Gastroesophageal sphincter (tissue), 3 donors: ENCODE results near the gene SYNDIG1.

ENCODE experiments used
- POLR2A ChIP-seq, 2 donors: fragments of 450-650 bp; IDR thresholded peaks; one replicate each; pipeline ENCODE4 v1.6.1; 2017; ENCODE audit warnings: antibody characterized with exemption in 2 of 2, mild to moderate bottlenecking in 2 of 2, moderate library complexity in 1 of 2
- TF ChIP-seq, protein P1 (sequence below), 4 experiments: fragments of 200-600 bp in 2 of 4; fragments of 450-650 bp in 2 of 4; sonication (generic) in 1 of 4; IDR thresholded peaks; one replicate each; pipeline ENCODE4 v1.5.1; 2017 to 2019; ENCODE audit warnings: antibody characterized with exemption in 4 of 4, mild to moderate bottlenecking in 2 of 4, moderate library complexity in 2 of 4

DNA sequence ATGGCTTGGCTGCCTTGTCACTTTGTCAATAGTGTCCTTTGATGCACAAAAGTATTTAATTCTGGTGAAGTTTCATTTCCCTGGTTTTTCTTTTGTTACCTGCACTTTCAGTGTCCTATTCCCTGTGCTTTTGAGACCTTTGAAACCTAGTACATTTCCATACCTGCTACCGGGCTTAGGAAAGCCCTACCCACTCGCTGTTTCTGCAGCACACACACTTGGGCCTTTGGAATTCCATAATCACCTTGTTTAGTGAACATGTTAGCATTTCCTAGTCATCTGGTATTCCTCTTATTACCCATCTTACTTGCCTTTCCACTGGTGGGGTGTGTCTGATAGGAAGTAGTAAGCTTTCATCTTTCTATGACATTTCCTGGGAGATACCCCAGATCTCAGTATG lies 19.3 kb upstream of the SYNDIG1 start:
- no peak for TF ChIP-seq POLR2A (IDR thresholded peaks at IDR 0.05)
- TF ChIP-seq, protein P1, sequence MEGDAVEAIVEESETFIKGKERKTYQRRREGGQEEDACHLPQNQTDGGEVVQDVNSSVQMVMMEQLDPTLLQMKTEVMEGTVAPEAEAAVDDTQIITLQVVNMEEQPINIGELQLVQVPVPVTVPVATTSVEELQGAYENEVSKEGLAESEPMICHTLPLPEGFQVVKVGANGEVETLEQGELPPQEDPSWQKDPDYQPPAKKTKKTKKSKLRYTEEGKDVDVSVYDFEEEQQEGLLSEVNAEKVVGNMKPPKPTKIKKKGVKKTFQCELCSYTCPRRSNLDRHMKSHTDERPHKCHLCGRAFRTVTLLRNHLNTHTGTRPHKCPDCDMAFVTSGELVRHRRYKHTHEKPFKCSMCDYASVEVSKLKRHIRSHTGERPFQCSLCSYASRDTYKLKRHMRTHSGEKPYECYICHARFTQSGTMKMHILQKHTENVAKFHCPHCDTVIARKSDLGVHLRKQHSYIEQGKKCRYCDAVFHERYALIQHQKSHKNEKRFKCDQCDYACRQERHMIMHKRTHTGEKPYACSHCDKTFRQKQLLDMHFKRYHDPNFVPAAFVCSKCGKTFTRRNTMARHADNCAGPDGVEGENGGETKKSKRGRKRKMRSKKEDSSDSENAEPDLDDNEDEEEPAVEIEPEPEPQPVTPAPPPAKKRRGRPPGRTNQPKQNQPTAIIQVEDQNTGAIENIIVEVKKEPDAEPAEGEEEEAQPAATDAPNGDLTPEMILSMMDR (IDR thresholded peaks at IDR 0.05), result no peak
